A549 (cell line): ENCODE measurements around the gene LIPT2. TPM values are rescaled to one million over a fixed set of nuclear protein-coding genes. Genes with fewer than 3 reads are reported as not detected.

Experiments used
- ATAC-seq, 2 experiments: fragments of 200-7000 bp in 1 of 2; fragments of >200 bp in 1 of 2; cut with Nextera tagmentation in 1 of 2; cut with Tn5 transposase in 1 of 2; 3 replicates each; pipeline versions ENCODE4 v1.8.0 to v1.9.1; 2018 to 2020; ENCODE audit warnings: mild to moderate bottlenecking in 1 of 2, moderate library complexity in 1 of 2
- CTCF ChIA-PET: fragments of 300-600 bp; sonication (Branson Sonifier 250); formaldehyde crosslinking; extraction: SDS; loops from one replicate; lab custom pipeline; 2021; ENCODE audit warnings: antibody characterized with exemption, inconsistent platforms; lab: Yijun Ruan, JAX
- POLR2A ChIA-PET: fragments of 350-600 bp; formaldehyde crosslinking; extraction: SDS; loops from one replicate; lab custom pipeline; 2021; ENCODE audit warnings: antibody characterized with exemption, inconsistent platforms; lab: Yijun Ruan, JAX
- DNase-seq, 2 experiments: peaks; one replicate each; pipeline versions ENCODE4 v3.0.0 to v3.0.0-alpha.2; 2011 to 2016; ENCODE audit warnings: low read depth in 1 of 2, low spot score in 1 of 2
- FAIRE-seq: peaks from 2 replicates; lab custom pipeline; 2011; peaks lifted over from hg19 to GRCh38; lab: Jason Lieb, UNC
- H3K27ac ChIP-seq, 2 experiments: fragments of >200 bp; sonication (Bioruptor Twin); formaldehyde crosslinking; 3 replicates each; pipeline ENCODE4 v1.5.1; 2016 to 2017
- H3K4me1 ChIP-seq: fragments of >200 bp; sonication (Bioruptor Twin); formaldehyde crosslinking; 3 replicates; pipeline ENCODE4 v1.6.1; 2016
- H3K4me2 ChIP-seq: fragments of >200 bp; sonication (Bioruptor Twin); formaldehyde crosslinking; 3 replicates; pipeline ENCODE4 v1.6.1; 2016
- H3K4me3 ChIP-seq: fragments of >200 bp; sonication (Bioruptor Twin); formaldehyde crosslinking; 3 replicates; pipeline ENCODE4 v1.5.1; 2016
- H3K9me3 ChIP-seq: fragments of >200 bp; sonication (Bioruptor Twin); formaldehyde crosslinking; 3 replicates; pipeline ENCODE4 v1.6.1; 2016
- BHLHE40 ChIP-seq: IDR thresholded peaks from 2 replicates; pipeline ENCODE4 v1.6.1; 2012; ENCODE audit warnings: low read depth, low read length, inconsistent platforms
- CBX2 ChIP-seq: fragments of 200-600 bp; sonication (generic); IDR thresholded peaks from 2 replicates; pipeline ENCODE4 v1.6.1; 2016; ENCODE audit warnings: low read depth, mild to moderate bottlenecking, borderline replicate concordance
- CEBPB ChIP-seq, 2 experiments: fragments of >200 bp in 1 of 2; sonication (Bioruptor Twin) in 1 of 2; formaldehyde crosslinking in 1 of 2; IDR thresholded peaks; 2 replicates each; pipeline ENCODE4 v1.6.1; 2012 to 2016
- CHD2 ChIP-seq: fragments of 150-350 bp; IDR thresholded peaks from 2 replicates; pipeline ENCODE4 v1.6.1; 2014; ENCODE audit warnings: low read length; ENCODE audit not compliant: partially characterized antibody
- CHD4 ChIP-seq: fragments of 200-600 bp; sonication (generic); IDR thresholded peaks from 2 replicates; pipeline ENCODE4 v1.6.1; 2016; ENCODE audit warnings: antibody characterized with exemption, mild to moderate bottlenecking, borderline replicate concordance
- EHF ChIP-seq: fragments of 250-450 bp; sonication (Bioruptor Pico); IDR thresholded peaks from 2 replicates; pipeline ENCODE4 v1.5.0; 2020; ENCODE audit warnings: mild to moderate bottlenecking
- EHMT2 ChIP-seq: fragments of 200-600 bp; sonication (generic); IDR thresholded peaks from 2 replicates; pipeline ENCODE4 v1.6.1; 2016; ENCODE audit warnings: antibody characterized with exemption, low read depth, mild to moderate bottlenecking, moderate library complexity
- FOSL2 ChIP-seq, 2 experiments: fragments of 450-650 bp in 1 of 2; fragments of >200 bp in 1 of 2; sonication (Bioruptor Twin) in 1 of 2; formaldehyde crosslinking; IDR thresholded peaks; 2 replicates each; pipeline versions ENCODE4 v1.5.0 to v1.6.1; 2016 to 2020; ENCODE audit warnings: mild to moderate bottlenecking in 1 of 2, moderate library complexity in 1 of 2
- FOXS1 ChIP-seq: fragments of 250-450 bp; sonication (Bioruptor Pico); IDR thresholded peaks from 2 replicates; pipeline ENCODE4 v1.5.0; 2020; ENCODE audit warnings: mild to moderate bottlenecking, moderate library complexity
- HDAC2 ChIP-seq: fragments of 200-600 bp; sonication (generic); IDR thresholded peaks from 2 replicates; pipeline ENCODE4 v1.6.1; 2016
- HOXA7 ChIP-seq: fragments of 250-450 bp; sonication (Bioruptor Pico); IDR thresholded peaks from 2 replicates; pipeline ENCODE4 v1.5.0; 2020; ENCODE audit warnings: mild to moderate bottlenecking, moderate library complexity
- HOXB5 ChIP-seq: fragments of 250-450 bp; sonication (Bioruptor Pico); IDR thresholded peaks from 2 replicates; pipeline ENCODE4 v1.5.0; 2020; ENCODE audit warnings: mild to moderate bottlenecking, moderate library complexity
- KDM1A ChIP-seq: fragments of 200-600 bp; sonication (generic); IDR thresholded peaks from 2 replicates; pipeline ENCODE4 v1.6.1; 2016; ENCODE audit warnings: low read depth, mild to moderate bottlenecking
- KDM5A ChIP-seq: fragments of 200-600 bp; sonication (generic); IDR thresholded peaks from 2 replicates; pipeline ENCODE4 v1.6.1; 2016; ENCODE audit warnings: antibody characterized with exemption, mild to moderate bottlenecking
- MAFK ChIP-seq: fragments of 450-650 bp; IDR thresholded peaks from 2 replicates; pipeline ENCODE4 v1.6.1; 2014; ENCODE audit not compliant: partially characterized antibody
- NFE2L2 ChIP-seq: fragments of 150-350 bp; conservative IDR thresholded peaks from 2 replicates; pipeline ENCODE4 v1.6.1; 2014; ENCODE audit warnings: low read length
- NR3C1 ChIP-seq: fragments of >200 bp; sonication (Bioruptor Twin); formaldehyde crosslinking; IDR thresholded peaks from 3 replicates; pipeline ENCODE4 v1.6.1; 2017
- POLR2A ChIP-seq: IDR thresholded peaks from 2 replicates; pipeline ENCODE4 v1.6.1; 2012; ENCODE audit warnings: mild to moderate bottlenecking, low read length
- RAD21 ChIP-seq, 2 experiments: fragments of >200 bp in 1 of 2; sonication (Bioruptor Twin) in 1 of 2; formaldehyde crosslinking in 1 of 2; IDR thresholded peaks in 1 of 2; conservative IDR thresholded peaks in 1 of 2; 2 replicates in 1 of 2; 3 replicates in 1 of 2; pipeline ENCODE4 v1.6.1; 2012 to 2018; ENCODE audit warnings: inconsistent platforms in 1 of 2
- RNF2 ChIP-seq: fragments of 200-600 bp; sonication (generic); IDR thresholded peaks from 2 replicates; pipeline ENCODE4 v1.6.1; 2016; ENCODE audit warnings: low read depth, mild to moderate bottlenecking, antibody characterized with exemption, moderate library complexity, borderline replicate concordance
- ZC3H11A ChIP-seq: fragments of 450-650 bp; IDR thresholded peaks from 2 replicates; pipeline ENCODE4 v1.6.1; 2014; ENCODE audit warnings: antibody characterized with exemption, mild to moderate bottlenecking
- ZFP36 ChIP-seq: fragments of 450-650 bp; IDR thresholded peaks from 2 replicates; pipeline ENCODE4 v1.6.1; 2014; ENCODE audit warnings: borderline replicate concordance; ENCODE audit not compliant: partially characterized antibody
- WGBS: methylation state at CpG from one replicate; pipeline ENCODE4 v1.1.6; 2017; ENCODE audit errors: missing lambda C conversion rate; 5-methylcytosine and 5-hydroxymethylcytosine counted together
- polyA plus RNA-seq, 4 experiments: library from polyadenylated mRNA; depleted of rRNA in 3 of 4; stranded (reverse); fragments of >200 nt; fragmentation: RNase III in 1 of 4; extraction: RNeasy Plus Mini Kit Qiagen cat#74134 plus additional on column Dnase treatment in 1 of 4; gene quantifications; 2 replicates in 3 of 4; 3 replicates in 1 of 4; pipeline ENCODE4 v1.2.3, GENCODE V29; 2011 to 2017
- TF ChIP-seq, protein P1 (sequence below): fragments of 150-350 bp; IDR thresholded peaks from 2 replicates; pipeline ENCODE4 v1.6.1; 2014; ENCODE audit warnings: low read depth, mild to moderate bottlenecking, low read length
- TF ChIP-seq, protein P2 (sequence below): fragments of 250-450 bp; sonication (Bioruptor Pico); IDR thresholded peaks from 2 replicates; pipeline ENCODE4 v1.5.0; 2020; ENCODE audit warnings: low read depth, mild to moderate bottlenecking, moderate library complexity
- TF ChIP-seq, protein P3 (sequence below): fragments of >200 bp; sonication (Bioruptor Twin); formaldehyde crosslinking; IDR thresholded peaks from 3 replicates; pipeline ENCODE4 v1.6.1; 2016

Gene LIPT2
- polyA plus RNA-seq, 2 of the 4 experiments (the other 2 are of a cell fraction) = 4.8 to 9.8 TPM

DNA sequence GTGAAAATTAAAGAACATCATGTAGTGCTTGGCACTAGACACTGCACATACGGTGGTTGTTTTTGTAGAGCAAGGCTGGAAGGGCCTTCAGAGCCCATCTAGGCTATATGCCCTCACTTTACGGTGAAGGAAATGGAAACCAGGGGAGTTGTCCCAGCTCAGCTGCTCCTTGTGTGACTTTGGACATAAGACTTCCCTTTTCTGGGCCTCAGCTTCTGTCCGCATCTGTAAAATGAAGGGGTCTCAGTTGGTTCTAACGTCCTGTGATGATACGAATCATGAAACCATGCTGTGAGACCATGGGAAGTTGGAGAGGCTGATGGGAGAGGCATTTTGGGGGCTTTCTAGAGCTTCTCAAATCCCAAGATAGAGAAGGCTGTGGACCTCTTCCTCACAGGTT, 30.9 kb downstream of the LIPT2 start:
- no peak for TF ChIP-seq CHD2
- TF ChIP-seq HDAC2 = no peak
- TF ChIP-seq, protein P1, sequence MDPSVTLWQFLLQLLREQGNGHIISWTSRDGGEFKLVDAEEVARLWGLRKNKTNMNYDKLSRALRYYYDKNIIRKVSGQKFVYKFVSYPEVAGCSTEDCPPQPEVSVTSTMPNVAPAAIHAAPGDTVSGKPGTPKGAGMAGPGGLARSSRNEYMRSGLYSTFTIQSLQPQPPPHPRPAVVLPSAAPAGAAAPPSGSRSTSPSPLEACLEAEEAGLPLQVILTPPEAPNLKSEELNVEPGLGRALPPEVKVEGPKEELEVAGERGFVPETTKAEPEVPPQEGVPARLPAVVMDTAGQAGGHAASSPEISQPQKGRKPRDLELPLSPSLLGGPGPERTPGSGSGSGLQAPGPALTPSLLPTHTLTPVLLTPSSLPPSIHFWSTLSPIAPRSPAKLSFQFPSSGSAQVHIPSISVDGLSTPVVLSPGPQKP = no peak
- no peak for TF ChIP-seq POLR2A
- TF ChIP-seq NFE2L2 = no peak
- TF ChIP-seq, protein P2, sequence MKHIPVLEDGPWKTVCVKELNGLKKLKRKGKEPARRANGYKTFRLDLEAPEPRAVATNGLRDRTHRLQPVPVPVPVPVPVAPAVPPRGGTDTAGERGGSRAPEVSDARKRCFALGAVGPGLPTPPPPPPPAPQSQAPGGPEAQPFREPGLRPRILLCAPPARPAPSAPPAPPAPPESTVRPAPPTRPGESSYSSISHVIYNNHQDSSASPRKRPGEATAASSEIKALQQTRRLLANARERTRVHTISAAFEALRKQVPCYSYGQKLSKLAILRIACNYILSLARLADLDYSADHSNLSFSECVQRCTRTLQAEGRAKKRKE (CRISPR knock-in tag) = no peak
- no peak for TF ChIP-seq EHMT2
- no peak for TF ChIP-seq KDM1A
- no peak for TF ChIP-seq FOSL2 (IDR thresholded peaks at IDR 0.05)
- TF ChIP-seq FOSL2 (CRISPR knock-in tag; IDR thresholded peaks at IDR 0.05) = no peak
- TF ChIP-seq EHF (CRISPR knock-in tag) = no peak
- TF ChIP-seq CHD4 = no peak
- no peak for ATAC-seq
- H3K9me3 ChIP-seq = no peaks in the 10 kb centered on the region
- H3K4me3 ChIP-seq = no peak overlapping the region
- ChIA-PET POLR2A (interaction anchor here (3.6 kb wide), 1 partner anchor 31 kb away, joined by 13 read pairs; the partner anchor contains the start of gene LIPT2), CTCF (interaction anchor here (1.1 to 5.3 kb wide), 8 partner anchors 9 to 264 kb away, joined by 3 to 39 read pairs (median 4); no protein-coding TSS in a partner anchor)
- no peak overlapping the region for H3K4me2 ChIP-seq
- no peak overlapping the region for H3K27ac ChIP-seq
- DNase-seq = no peak
- no peak for FAIRE-seq
- WGBS = 80% methylated on average over 5 of the region's 5 CpGs
- H3K4me1 ChIP-seq = peaks cover 32% of the 10 kb centered on the region

DNA sequence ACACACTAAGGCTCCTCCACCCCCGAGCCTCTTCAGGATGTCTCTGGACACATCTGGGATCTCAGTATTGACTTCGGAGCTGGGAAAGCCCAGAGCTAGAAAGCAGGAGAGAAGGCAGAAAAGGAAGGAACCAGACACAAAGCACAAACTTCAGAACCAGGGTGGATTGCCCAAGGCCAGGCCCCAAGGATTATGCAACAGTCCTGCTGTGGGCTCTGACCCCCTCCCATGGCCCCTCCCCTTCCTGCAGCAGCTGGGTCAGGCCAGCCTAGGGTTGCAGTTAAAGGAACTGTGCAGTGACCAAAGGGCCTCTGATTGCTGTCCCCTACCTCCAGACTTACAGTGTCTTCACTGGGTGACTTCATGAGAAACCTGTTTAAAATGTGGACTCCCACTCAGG, 31.5 kb downstream of the LIPT2 start:
- Histone ChIP-seq H3K4me1 (peaks cover 32% of the 10 kb centered on the region), H3K4me3 (no peak overlapping the region), H3K9me3 (no peaks in the 10 kb centered on the region), H3K27ac (peak overlapping the region in 1 of 2 experiments; percentile 29; a peak in 3 of 6 replicates), H3K4me2 (no peak overlapping the region)
- ATAC-seq (no peak), DNase-seq (no peak), FAIRE-seq (no peak)
- TF ChIP-seq HOXB5 (CRISPR knock-in tag) (no peak), CEBPB (IDR thresholded peaks at IDR 0.05) (peak in 1 of 2 experiments; percentile 52; a peak in 2 of 4 replicates), EHMT2 (no peak)
- WGBS = 86% methylated on average over 2 of the region's 2 CpGs
- CTCF ChIA-PET = interaction anchor here (1.1 to 5.3 kb wide), 8 partner anchors 9 to 265 kb away, joined by 3 to 39 read pairs (median 4); no protein-coding TSS in a partner anchor
- POLR2A ChIA-PET = interaction anchor here (3.6 kb wide), 1 partner anchor 31 kb away, joined by 13 read pairs; the partner anchor contains the start of gene LIPT2

DNA sequence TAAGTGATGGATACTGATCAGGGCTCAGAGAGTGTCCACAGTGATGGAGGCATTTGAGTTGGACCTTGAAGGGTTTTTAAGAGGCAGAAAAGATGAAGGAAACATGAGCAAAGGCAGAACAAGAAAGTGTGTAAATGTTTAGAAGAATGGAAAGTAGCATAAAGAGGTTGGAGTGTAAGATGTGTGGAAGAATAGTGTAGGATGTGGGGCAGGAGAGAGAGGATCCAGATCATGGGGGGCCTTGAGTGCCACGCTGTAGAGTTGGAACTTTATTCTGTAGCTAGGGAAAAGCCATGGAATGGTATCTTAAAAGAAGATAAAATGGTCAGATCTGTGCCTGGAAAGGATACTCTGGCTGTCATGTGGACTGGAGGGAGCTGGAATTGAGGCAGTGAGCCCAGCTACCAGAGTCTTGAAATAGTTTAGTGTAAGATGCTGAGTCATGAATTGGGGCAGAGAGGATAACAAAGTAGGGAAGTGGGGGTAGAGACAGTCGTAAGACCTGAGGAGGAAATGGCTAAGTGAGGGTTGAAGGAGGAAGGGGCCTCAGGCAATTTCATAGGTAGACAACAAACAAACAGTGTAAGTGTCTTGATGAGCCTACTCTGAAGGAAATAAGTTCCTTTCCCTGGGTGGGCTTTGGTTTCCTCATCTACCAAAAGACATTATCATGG, 32.9 kb downstream of the LIPT2 start:
- 52% methylated on average over 2 of the region's 2 CpGs for WGBS
- H3K27ac ChIP-seq = peak overlapping the region; percentile 11 to 65
- peak; percentile 74 for TF ChIP-seq NFE2L2
- no peak for TF ChIP-seq ZC3H11A
- no peak for TF ChIP-seq HDAC2
- TF ChIP-seq CBX2 = no peak
- peak; percentile 94 for TF ChIP-seq MAFK
- TF ChIP-seq, all 56 proteins: peak for 2
- CTCF ChIA-PET = interaction anchor here (1.7 to 5.3 kb wide), 3 partner anchors 11 to 110 kb away, joined by 3 to 39 read pairs (median 9); no protein-coding TSS in a partner anchor
- DNase-seq = peak in 1 of 2 experiments; percentile 23
- peaks cover 29% of the 10 kb centered on the region for H3K4me1 ChIP-seq
- H3K4me3 ChIP-seq = no peak overlapping the region
- ATAC-seq = no peak; a peak in 1 of 6 replicates
- H3K9me3 ChIP-seq = no peaks in the 10 kb centered on the region
- POLR2A ChIA-PET = interaction anchor here (3.6 kb wide), 1 partner anchor 33 kb away, joined by 13 read pairs; the partner anchor contains the start of gene LIPT2
- FAIRE-seq = no peak
- H3K4me2 ChIP-seq = peak overlapping the region; percentile 28

DNA sequence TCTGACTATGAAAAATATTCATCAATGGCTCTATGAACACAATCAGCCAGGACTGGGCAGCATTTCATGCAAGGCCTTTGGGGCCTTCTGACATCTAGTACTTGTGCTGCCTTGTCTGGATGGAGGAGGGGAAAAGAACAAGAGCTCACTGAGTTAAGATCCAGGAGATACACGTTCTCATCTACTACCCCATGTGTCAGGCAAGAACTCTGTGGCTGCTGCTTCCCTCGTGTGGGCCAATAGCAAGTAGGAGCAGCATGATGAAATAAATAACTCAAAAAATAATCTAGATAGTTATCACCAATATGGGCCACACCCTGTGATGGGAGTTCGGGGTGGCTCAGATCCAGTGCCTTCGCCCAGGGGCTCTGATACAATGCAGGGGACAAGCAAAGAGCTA, 33.5 kb downstream of the LIPT2 start:
- peaks cover 24% of the 10 kb centered on the region for H3K4me1 ChIP-seq
- DNase-seq (no peak), ATAC-seq (no peak), FAIRE-seq (no peak)
- 81% methylated on average over 4 of the region's 4 CpGs for WGBS
- H3K27ac ChIP-seq = peak overlapping the region; percentile 11 to 65; a peak in 5 of 6 replicates
- ChIA-PET POLR2A (interaction anchor here (3.6 kb wide), 1 partner anchor 33 kb away, joined by 13 read pairs; the partner anchor contains the start of gene LIPT2), CTCF (interaction anchor here (1.7 to 5.3 kb wide), 2 partner anchors 11 to 110 kb away, joined by 9 to 39 read pairs; no protein-coding TSS in a partner anchor)
- no peak overlapping the region for H3K4me3 ChIP-seq
- no peaks in the 10 kb centered on the region for H3K9me3 ChIP-seq
- H3K4me2 ChIP-seq = 0 out of 3 replicates have a peak overlapping the region, but pooled peaks have one; percentile 28
- TF ChIP-seq ZFP36 (no peak), HOXA7 (CRISPR knock-in tag) (no peak), KDM5A (no peak), RNF2 (no peak), NFE2L2 (no peak), BHLHE40 (no peak), FOSL2 (IDR thresholded peaks at IDR 0.05) (no peak), FOSL2 (CRISPR knock-in tag; IDR thresholded peaks at IDR 0.05) (no peak), FOXS1 (CRISPR knock-in tag) (no peak), RAD21 (conservative IDR thresholded peaks at IDR 0.05 in 1 of 2, IDR thresholded peaks at IDR 0.05 in 1 of 2) (no peak), NR3C1 (no peak)
- TF ChIP-seq, protein P2 (CRISPR knock-in tag) = no peak
- TF ChIP-seq, protein P3, sequence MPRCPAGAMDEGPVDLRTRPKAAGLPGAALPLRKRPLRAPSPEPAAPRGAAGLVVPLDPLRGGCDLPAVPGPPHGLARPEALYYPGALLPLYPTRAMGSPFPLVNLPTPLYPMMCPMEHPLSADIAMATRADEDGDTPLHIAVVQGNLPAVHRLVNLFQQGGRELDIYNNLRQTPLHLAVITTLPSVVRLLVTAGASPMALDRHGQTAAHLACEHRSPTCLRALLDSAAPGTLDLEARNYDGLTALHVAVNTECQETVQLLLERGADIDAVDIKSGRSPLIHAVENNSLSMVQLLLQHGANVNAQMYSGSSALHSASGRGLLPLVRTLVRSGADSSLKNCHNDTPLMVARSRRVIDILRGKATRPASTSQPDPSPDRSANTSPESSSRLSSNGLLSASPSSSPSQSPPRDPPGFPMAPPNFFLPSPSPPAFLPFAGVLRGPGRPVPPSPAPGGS = no peak
